ENCODE measurements around the gene KRT7.

The KRT7 gene

GRCh38 chr12:52202361-52203078 lies 30.5 kb upstream of the KRT7 start:
- H3K36me3 ChIP-seq (ENCODE audit: control insufficient read depth, insufficient read depth, low read length), result no peaks in the 10 kb centered on the region
- H3K4me3 ChIP-seq (ENCODE audit: low read depth, low read length), result no peak overlapping the region
- no peaks in the 10 kb centered on the region for H3K9me3 ChIP-seq (ENCODE audit: control insufficient read depth, insufficient read depth, low read length)
- no peak overlapping the region for H3K9ac ChIP-seq (ENCODE audit: low read depth, low read length)
- H3K4me1 ChIP-seq (ENCODE audit: control insufficient read depth, insufficient read depth, low read length), result no peaks in the 10 kb centered on the region
- H3K27me3 ChIP-seq (ENCODE audit: control insufficient read depth, insufficient read depth, low read length), result no peaks in the 10 kb centered on the region

GRCh38 chr12:52203079-52203921 lies 29.7 kb upstream of the KRT7 start:
- Histone ChIP-seq H3K9ac (ENCODE audit: low read depth, low read length) (no peak overlapping the region), H3K4me1 (ENCODE audit: control insufficient read depth, insufficient read depth, low read length) (no peaks in the 10 kb centered on the region), H3K4me3 (ENCODE audit: low read depth, low read length) (no peak overlapping the region), H3K27me3 (ENCODE audit: control insufficient read depth, insufficient read depth, low read length) (no peaks in the 10 kb centered on the region), H3K36me3 (ENCODE audit: control insufficient read depth, insufficient read depth, low read length) (no peaks in the 10 kb centered on the region), H3K9me3 (ENCODE audit: control insufficient read depth, insufficient read depth, low read length) (no peaks in the 10 kb centered on the region)

DNA sequence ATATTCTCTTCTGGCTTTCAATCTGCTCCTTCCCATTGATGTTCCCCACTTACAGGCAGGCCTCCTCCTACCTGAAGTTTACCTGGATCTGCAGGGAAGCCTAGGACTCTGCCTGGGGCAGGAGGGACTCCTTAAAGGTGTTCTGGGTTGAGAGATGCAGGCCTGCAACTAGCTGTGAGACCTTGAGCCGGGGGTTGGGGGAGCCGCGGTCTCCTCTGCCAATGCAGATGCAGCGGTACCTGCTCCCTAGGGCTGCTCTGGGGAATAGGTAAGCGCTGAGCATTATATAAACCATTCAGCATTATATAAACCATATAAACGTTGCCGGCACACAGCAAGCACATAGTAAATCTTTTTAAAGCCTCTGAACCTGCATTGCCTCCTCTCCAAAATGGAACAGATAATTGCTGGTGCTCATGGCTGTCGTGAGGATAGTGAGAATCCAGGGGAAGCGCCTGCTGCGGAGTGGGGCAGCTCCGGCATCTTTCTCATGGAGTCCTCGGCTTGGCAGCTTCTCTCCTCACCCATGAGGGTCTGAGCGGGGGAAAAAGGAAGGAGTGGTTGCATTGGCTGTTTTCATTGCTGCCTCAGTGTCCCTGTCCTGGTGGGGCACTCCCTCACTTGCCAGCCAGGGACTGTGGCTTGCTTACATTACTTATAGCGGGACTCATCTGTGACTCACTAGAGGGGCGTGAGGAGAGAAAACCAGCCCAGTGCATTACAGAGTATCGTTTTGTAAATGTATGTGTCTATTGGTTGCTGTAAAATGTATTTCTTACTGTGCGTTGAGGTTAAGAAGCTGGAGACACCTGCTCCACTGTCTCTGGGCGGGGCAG lies 28.7 kb upstream of the KRT7 start:
- no peaks in the 10 kb centered on the region for H3K36me3 ChIP-seq (ENCODE audit: control insufficient read depth, insufficient read depth, low read length)
- no peaks in the 10 kb centered on the region for H3K9me3 ChIP-seq (ENCODE audit: control insufficient read depth, insufficient read depth, low read length)
- no peaks in the 10 kb centered on the region for H3K4me1 ChIP-seq (ENCODE audit: control insufficient read depth, insufficient read depth, low read length)
- no peak overlapping the region for H3K4me3 ChIP-seq (ENCODE audit: low read depth, low read length)
- no peaks in the 10 kb centered on the region for H3K27me3 ChIP-seq (ENCODE audit: control insufficient read depth, insufficient read depth, low read length)
- no peak overlapping the region for H3K9ac ChIP-seq (ENCODE audit: low read depth, low read length)

DNA sequence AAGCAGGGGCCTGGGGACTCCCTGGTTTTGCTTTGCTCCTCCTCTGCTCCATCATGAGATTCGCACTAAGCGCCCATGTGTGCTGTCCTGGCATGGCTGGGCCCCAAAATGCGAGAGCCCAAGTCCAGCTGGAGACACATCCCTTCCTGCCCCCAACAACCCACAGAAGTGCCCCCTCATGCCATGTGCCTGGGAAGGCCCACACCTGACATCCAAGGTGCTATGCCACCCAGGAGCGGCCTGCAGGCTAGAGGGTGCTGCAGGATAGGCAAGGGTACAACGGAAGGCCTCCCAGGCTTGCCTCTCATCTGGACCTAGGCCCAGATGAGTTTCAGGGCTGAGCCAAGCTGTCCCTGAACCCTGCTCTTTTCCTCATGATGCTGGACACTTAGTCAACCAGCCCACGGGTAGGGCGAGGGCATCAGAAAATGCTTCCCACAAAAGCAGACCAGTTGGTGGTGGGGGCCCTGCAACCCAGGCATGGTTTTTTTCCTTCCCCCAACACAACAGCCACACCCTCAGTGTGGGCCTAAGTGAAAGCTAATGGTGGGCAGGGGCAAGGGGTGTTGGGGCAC lies 28.0 kb upstream of the KRT7 start:
- Histone ChIP-seq H3K27me3 (ENCODE audit: control insufficient read depth, insufficient read depth, low read length) (no peaks in the 10 kb centered on the region), H3K9me3 (ENCODE audit: control insufficient read depth, insufficient read depth, low read length) (no peaks in the 10 kb centered on the region), H3K4me3 (ENCODE audit: low read depth, low read length) (no peak overlapping the region), H3K4me1 (ENCODE audit: control insufficient read depth, insufficient read depth, low read length) (no peaks in the 10 kb centered on the region), H3K36me3 (ENCODE audit: control insufficient read depth, insufficient read depth, low read length) (no peaks in the 10 kb centered on the region), H3K9ac (ENCODE audit: low read depth, low read length) (no peak overlapping the region)

DNA sequence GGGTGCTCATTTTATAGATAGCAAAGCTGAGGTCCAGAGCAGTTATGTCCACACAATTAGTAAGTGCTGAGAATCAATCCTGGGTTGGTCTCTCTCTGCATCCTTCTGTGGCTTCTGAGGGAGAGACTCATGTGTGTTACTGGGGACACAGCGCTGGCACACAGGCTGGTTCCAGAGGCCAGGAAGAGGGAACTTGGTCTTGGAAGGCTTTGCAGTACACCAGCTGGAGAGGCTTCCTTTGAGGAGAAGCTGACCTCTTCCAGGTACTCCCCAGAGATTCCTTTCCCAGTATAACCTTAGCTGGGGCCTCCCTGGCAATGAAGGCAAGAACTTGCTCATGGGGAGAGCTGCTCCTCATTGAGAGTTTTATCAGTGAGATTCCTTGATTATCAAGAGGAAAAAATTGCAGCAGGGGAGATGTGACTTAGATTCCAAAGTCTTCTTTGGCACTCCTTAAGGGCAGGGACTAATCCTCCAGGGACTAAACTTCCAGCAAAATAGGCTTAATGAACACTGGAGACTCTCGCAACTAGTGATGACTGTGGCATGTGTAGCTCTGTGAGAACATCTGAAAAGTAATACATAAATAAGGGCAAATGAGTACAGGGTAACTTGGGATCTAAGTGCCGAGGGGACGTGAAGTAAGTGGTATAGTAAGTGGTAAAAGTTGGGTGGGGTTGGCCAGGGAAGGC lies 27.3 kb upstream of the KRT7 start:
- no peak overlapping the region for H3K4me3 ChIP-seq (ENCODE audit: low read depth, low read length)
- H3K27me3 ChIP-seq (ENCODE audit: control insufficient read depth, insufficient read depth, low read length), result no peaks in the 10 kb centered on the region
- H3K36me3 ChIP-seq (ENCODE audit: control insufficient read depth, insufficient read depth, low read length), result no peaks in the 10 kb centered on the region
- no peak overlapping the region for H3K9ac ChIP-seq (ENCODE audit: low read depth, low read length)
- H3K9me3 ChIP-seq (ENCODE audit: control insufficient read depth, insufficient read depth, low read length), result no peaks in the 10 kb centered on the region
- no peaks in the 10 kb centered on the region for H3K4me1 ChIP-seq (ENCODE audit: control insufficient read depth, insufficient read depth, low read length)

- no peaks in the 10 kb centered on the region for H3K4me1 ChIP-seq (ENCODE audit: control insufficient read depth, insufficient read depth, low read length)
- H3K9me3 ChIP-seq (ENCODE audit: control insufficient read depth, insufficient read depth, low read length), result no peaks in the 10 kb centered on the region
- H3K27me3 ChIP-seq (ENCODE audit: control insufficient read depth, insufficient read depth, low read length), result no peaks in the 10 kb centered on the region
- H3K9ac ChIP-seq (ENCODE audit: low read depth, low read length), result no peak overlapping the region
- H3K4me3 ChIP-seq (ENCODE audit: low read depth, low read length), result no peak overlapping the region
- no peaks in the 10 kb centered on the region for H3K36me3 ChIP-seq (ENCODE audit: control insufficient read depth, insufficient read depth, low read length)
These were observed 26.6 kb upstream of the KRT7 start for GRCh38 chr12:52206304-52207040.

DNA sequence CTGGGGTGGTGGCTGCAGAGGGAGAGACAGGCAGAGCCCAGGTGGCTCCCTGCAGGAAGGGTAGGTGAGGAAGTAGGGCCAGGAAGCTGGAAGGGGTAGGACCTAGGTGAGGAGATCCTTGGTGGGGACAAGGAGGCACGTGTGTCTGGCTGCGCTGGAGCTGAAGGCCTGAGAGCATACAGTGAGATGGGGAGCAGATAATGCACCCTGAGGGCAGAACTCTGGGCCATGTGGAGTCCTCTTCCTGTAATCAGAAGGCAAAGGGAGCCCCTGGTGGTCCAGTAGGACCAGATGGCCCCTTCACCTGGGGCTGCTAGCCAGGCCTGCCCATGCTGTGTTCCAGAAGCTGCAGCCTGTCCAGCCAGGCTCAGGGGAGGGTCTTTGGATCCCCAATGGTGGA lies 25.9 kb upstream of the KRT7 start:
- H3K9ac ChIP-seq (ENCODE audit: low read depth, low read length), result no peak overlapping the region
- H3K27me3 ChIP-seq (ENCODE audit: control insufficient read depth, insufficient read depth, low read length), result no peaks in the 10 kb centered on the region
- no peaks in the 10 kb centered on the region for H3K9me3 ChIP-seq (ENCODE audit: control insufficient read depth, insufficient read depth, low read length)
- H3K4me3 ChIP-seq (ENCODE audit: low read depth, low read length), result no peak overlapping the region
- no peaks in the 10 kb centered on the region for H3K4me1 ChIP-seq (ENCODE audit: control insufficient read depth, insufficient read depth, low read length)
- no peaks in the 10 kb centered on the region for H3K36me3 ChIP-seq (ENCODE audit: control insufficient read depth, insufficient read depth, low read length)

- no peaks in the 10 kb centered on the region for H3K36me3 ChIP-seq (ENCODE audit: control insufficient read depth, insufficient read depth, low read length)
- H3K9ac ChIP-seq (ENCODE audit: low read depth, low read length), result no peak overlapping the region
- no peaks in the 10 kb centered on the region for H3K4me1 ChIP-seq (ENCODE audit: control insufficient read depth, insufficient read depth, low read length)
These were observed 25.1 kb upstream of the KRT7 start for GRCh38 chr12:52207895-52208294.

GRCh38 chr12:52208424-52209165 lies 24.4 kb upstream of the KRT7 start:
- Histone ChIP-seq H3K9me3 (ENCODE audit: control insufficient read depth, insufficient read depth, low read length) (no peaks in the 10 kb centered on the region), H3K36me3 (ENCODE audit: control insufficient read depth, insufficient read depth, low read length) (no peaks in the 10 kb centered on the region), H3K4me3 (ENCODE audit: low read depth, low read length) (no peak overlapping the region), H3K9ac (ENCODE audit: low read depth, low read length) (no peak overlapping the region), H3K4me1 (ENCODE audit: control insufficient read depth, insufficient read depth, low read length) (no peaks in the 10 kb centered on the region), H3K27me3 (ENCODE audit: control insufficient read depth, insufficient read depth, low read length) (no peaks in the 10 kb centered on the region)

More at GRCh38 chr12:52207895-52208294, 25.1 kb upstream of the KRT7 start:
- Histone ChIP-seq H3K27me3 (ENCODE audit: control insufficient read depth, insufficient read depth, low read length) (no peaks in the 10 kb centered on the region), H3K9me3 (ENCODE audit: control insufficient read depth, insufficient read depth, low read length) (no peaks in the 10 kb centered on the region), H3K4me3 (ENCODE audit: low read depth, low read length) (no peak overlapping the region)

GRCh38 chr12:52209321-52209720 lies 23.7 kb upstream of the KRT7 start:
- no peaks in the 10 kb centered on the region for H3K36me3 ChIP-seq (ENCODE audit: control insufficient read depth, insufficient read depth, low read length)
- no peak overlapping the region for H3K4me3 ChIP-seq (ENCODE audit: low read depth, low read length)
- H3K9ac ChIP-seq (ENCODE audit: low read depth, low read length), result no peak overlapping the region
- H3K9me3 ChIP-seq (ENCODE audit: control insufficient read depth, insufficient read depth, low read length), result no peaks in the 10 kb centered on the region
- no peaks in the 10 kb centered on the region for H3K27me3 ChIP-seq (ENCODE audit: control insufficient read depth, insufficient read depth, low read length)
- H3K4me1 ChIP-seq (ENCODE audit: control insufficient read depth, insufficient read depth, low read length), result no peaks in the 10 kb centered on the region

Measured in iPS-15b (cell line).